Placental pericyte (primary cell): ENCODE results near the gene MRPL20. TPM values are rescaled to one million over a fixed set of nuclear protein-coding genes. Genes with fewer than 3 reads are reported as not detected.

Experiments used
- total RNA-seq: library from RNA; depleted of rRNA; stranded (reverse); fragments of >200 nt; gene quantifications from 2 replicates; pipeline ENCODE4 v1.2.3, GENCODE V29; 2012

Gene MRPL20
- total RNA-seq, result 51.9 and 91.8 TPM in 2 replicates

GRCh38 chr1:1406821-1407635 is at the start of gene MRPL20:
MRPL20 (minus strand) TSS chr1:1407293; CDS start chr1:1407217, 76 bp downstream.

GRCh38 chr1:1449099-1449739 is 42.1 kb upstream of the MRPL20 start, which contains the start of gene ATAD3C:
ATAD3C (plus strand) TSS chr1:1449689; CDS start chr1:1450684, 995 bp downstream.

GRCh38 chr1:1435106-1435903 is 28.2 kb upstream of the MRPL20 start, which contains the start of gene VWA1:
VWA1 (plus strand) TSS chr1:1435690; CDS start chr1:1435749, 59 bp downstream.

GRCh38 chr1:1421147-1421906 is 14.2 kb upstream of the MRPL20 start, which contains the start of gene ANKRD65:
ANKRD65 (minus strand) TSS chr1:1421276; CDS start chr1:1421005, 271 bp downstream.

GRCh38 chr1:1399187-1399871 is 7.8 kb downstream of the MRPL20 start, which contains the start of gene CCNL2:
CCNL2 (minus strand) TSS chr1:1399335; CDS start chr1:1399306, 29 bp downstream.

GRCh38 chr1:1374929-1375662 is 32.0 kb downstream of the MRPL20 start, which contains the start of gene AURKAIP1:
AURKAIP1 (minus strand) TSS chr1:1375207; CDS start chr1:1374756, 451 bp downstream.

GRCh38 chr1:1358433-1359271 is 48.4 kb downstream of the MRPL20 start, which contains the start of gene MXRA8:
MXRA8 (minus strand) TSS chr1:1358555; CDS start chr1:1358504, 51 bp downstream.

Other genes with a start within 250 kb of the MRPL20 start
- gene TTLL10, start 233.4 kb downstream of the MRPL20 start, total RNA-seq, result not detected in 2 replicates
- not detected in 2 replicates for gene TNFRSF18, start 200.7 kb downstream of the MRPL20 start, total RNA-seq
- gene TNFRSF4, start 193.1 kb downstream of the MRPL20 start, total RNA-seq, result not detected in 2 replicates
- gene SDF4, start 175.3 kb downstream of the MRPL20 start, total RNA-seq, result 104 and 223 TPM in 2 replicates
- 34.4 and 38.5 TPM in 2 replicates for gene B3GALT6, start 175.1 kb downstream of the MRPL20 start, total RNA-seq
- gene C1QTNF12, start 160.6 kb downstream of the MRPL20 start, total RNA-seq, result 0.44 and 1.3 TPM in 2 replicates
- 50.1 and 62.3 TPM in 2 replicates for gene UBE2J2, start 133.4 kb downstream of the MRPL20 start, total RNA-seq
- 0.57 and 1.3 TPM in 2 replicates for gene SCNN1D, start 126.9 kb downstream of the MRPL20 start, total RNA-seq
- 37.2 and 53.4 TPM in 2 replicates for gene ACAP3, start 99.4 kb downstream of the MRPL20 start, total RNA-seq
- gene PUSL1, start 98.7 kb downstream of the MRPL20 start, total RNA-seq, result 23.0 and 37.4 TPM in 2 replicates
- gene INTS11, start 82.6 kb downstream of the MRPL20 start, total RNA-seq, result 83.8 and 94.6 TPM in 2 replicates
- gene CPTP, start 82.5 kb downstream of the MRPL20 start, total RNA-seq, result 20.8 and 28.1 TPM in 2 replicates
- 0.14 and 1.3 TPM in 2 replicates for gene TAS1R3, start 76.0 kb downstream of the MRPL20 start, total RNA-seq
- 56.5 and 159 TPM in 2 replicates for gene DVL1, start 57.9 kb downstream of the MRPL20 start, total RNA-seq
- gene MXRA8, start 48.7 kb downstream of the MRPL20 start, total RNA-seq, result 342 and 367 TPM in 2 replicates
- gene AURKAIP1, start 32.1 kb downstream of the MRPL20 start, total RNA-seq, result 78.1 and 134 TPM in 2 replicates
- gene CCNL2, start 8.0 kb downstream of the MRPL20 start, total RNA-seq, result 96.1 and 129 TPM in 2 replicates
- under 0.01 and 0.14 TPM in 2 replicates for gene ANKRD65, start 14.0 kb upstream of the MRPL20 start, total RNA-seq
- gene VWA1, start 28.4 kb upstream of the MRPL20 start, total RNA-seq, result 5.9 and 7.9 TPM in 2 replicates
- gene ATAD3C, start 42.4 kb upstream of the MRPL20 start, total RNA-seq, result under 0.01 TPM in 1 of 2 replicates, not detected in the other
- 26.9 and 34.1 TPM in 2 replicates for gene ATAD3B, start 64.5 kb upstream of the MRPL20 start, total RNA-seq
- gene ATAD3A, start 104.9 kb upstream of the MRPL20 start, total RNA-seq, result 47.1 and 78.2 TPM in 2 replicates
- 4.4 and 4.8 TPM in 2 replicates for gene TMEM240, start 133.3 kb upstream of the MRPL20 start, total RNA-seq
- gene SSU72, start 167.6 kb upstream of the MRPL20 start, total RNA-seq, result 91.5 and 111 TPM in 2 replicates
- gene FNDC10, start 192.8 kb upstream of the MRPL20 start, total RNA-seq, result 3.4 and 3.5 TPM in 2 replicates
- 39.1 and 94.3 TPM in 2 replicates for gene MIB2, start 208.2 kb upstream of the MRPL20 start, total RNA-seq
- 8.4 and 12.9 TPM in 2 replicates for gene MMP23B, start 224.9 kb upstream of the MRPL20 start, total RNA-seq